ENCODE measurements around the gene HSPBAP1.

GRCh38 chr3:122816587-122816986 is 23.0 kb upstream of the HSPBAP1 start:
- no peak for TF ChIP-seq THAP8 (CRISPR knock-in tag; IDR thresholded peaks at IDR 0.05; ENCODE audit: borderline replicate concordance)
- no peak for TF ChIP-seq CTCF (CRISPR knock-in tag; IDR thresholded peaks at IDR 0.05)

All from HepG2 (cell line).